Measurements from ENCODE around the gene PNPLA8.

- no peak for TF ChIP-seq CTCF (conservative IDR thresholded peaks at IDR 0.05)
- TF ChIP-seq EZH2 (IDR thresholded peaks at IDR 0.05; ENCODE audit: low read depth) = no peak
These were observed 31.3 kb upstream of the PNPLA8 start for GRCh38 chr7:108557191-108557590.
